Esophagus muscularis mucosa (tissue), 4 donors: ENCODE data around the gene USP48.
A peak's percentile ranks its signal among the peaks of the same experiment; 100 is the strongest.

Source experiments
- EP300 ChIP-seq: sonication (generic); formaldehyde crosslinking; IDR thresholded peaks from one replicate; pipeline ENCODE4 v1.6.1; 2017; ENCODE audit warnings: antibody characterized with exemption
- POLR2A ChIP-seq: fragments of 450-650 bp; IDR thresholded peaks from one replicate; pipeline ENCODE4 v1.6.1; 2017; ENCODE audit warnings: antibody characterized with exemption, moderate library complexity, mild to moderate bottlenecking, low read depth
- POLR2AphosphoS5 ChIP-seq, 2 donors: sonication (generic); formaldehyde crosslinking; IDR thresholded peaks; one replicate each; pipeline ENCODE4 v1.6.1; 2017; ENCODE audit warnings: antibody characterized with exemption in 2 of 2
- TF ChIP-seq, protein P1 (sequence below), 3 experiments: fragments of 200-600 bp in 2 of 3; fragments of 450-650 bp in 1 of 3; sonication (generic) in 2 of 3; IDR thresholded peaks; one replicate each; pipeline ENCODE4 v1.5.1; 2017 to 2019; ENCODE audit warnings: antibody characterized with exemption in 3 of 3, mild to moderate bottlenecking in 2 of 3, moderate library complexity in 1 of 3

DNA sequence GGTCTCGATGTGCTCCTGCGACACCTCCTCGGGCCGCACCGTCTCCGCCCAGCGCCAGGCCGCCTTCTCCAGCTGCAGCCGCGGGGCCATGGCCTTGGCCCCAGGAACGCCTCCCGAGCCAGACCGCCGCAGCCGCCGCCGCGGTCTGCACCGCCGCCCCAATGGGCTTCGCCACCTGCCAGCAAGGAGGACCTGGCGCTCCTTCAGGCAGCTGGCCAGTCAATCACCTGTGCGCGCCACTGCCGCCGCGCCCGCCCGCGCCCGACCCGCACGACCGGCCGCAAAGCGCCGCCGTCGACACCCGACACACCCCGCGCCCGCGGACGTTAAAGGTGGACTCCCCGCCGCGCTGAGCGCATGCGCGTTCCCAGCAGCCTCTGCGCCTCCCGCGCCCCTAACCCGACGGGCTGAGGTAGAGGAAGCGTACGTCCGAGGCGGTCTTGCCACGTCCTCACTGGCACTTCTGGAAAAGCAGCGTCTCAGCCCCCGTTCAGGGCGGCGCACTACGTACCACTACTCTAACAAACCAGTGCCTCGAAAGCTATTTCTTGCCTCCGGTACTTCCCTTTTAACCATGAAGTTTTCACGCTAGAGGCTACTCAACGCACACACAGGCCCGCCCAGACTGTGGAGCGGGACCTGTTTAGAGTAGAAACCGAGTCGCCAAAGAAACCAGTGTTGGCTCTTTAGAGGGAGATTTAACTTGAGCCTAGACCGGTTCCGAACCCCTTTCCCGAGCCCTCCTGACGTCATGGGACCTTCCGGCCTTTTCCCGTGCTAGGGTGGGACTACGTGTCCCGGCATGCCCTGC, at the start of gene USP48:
- TF ChIP-seq POLR2A (peak; percentile 96), POLR2AphosphoS5 (IDR thresholded peaks at IDR 0.05) (peak; percentile 94 to 99), EP300 (no peak)
- TF ChIP-seq, protein P1, sequence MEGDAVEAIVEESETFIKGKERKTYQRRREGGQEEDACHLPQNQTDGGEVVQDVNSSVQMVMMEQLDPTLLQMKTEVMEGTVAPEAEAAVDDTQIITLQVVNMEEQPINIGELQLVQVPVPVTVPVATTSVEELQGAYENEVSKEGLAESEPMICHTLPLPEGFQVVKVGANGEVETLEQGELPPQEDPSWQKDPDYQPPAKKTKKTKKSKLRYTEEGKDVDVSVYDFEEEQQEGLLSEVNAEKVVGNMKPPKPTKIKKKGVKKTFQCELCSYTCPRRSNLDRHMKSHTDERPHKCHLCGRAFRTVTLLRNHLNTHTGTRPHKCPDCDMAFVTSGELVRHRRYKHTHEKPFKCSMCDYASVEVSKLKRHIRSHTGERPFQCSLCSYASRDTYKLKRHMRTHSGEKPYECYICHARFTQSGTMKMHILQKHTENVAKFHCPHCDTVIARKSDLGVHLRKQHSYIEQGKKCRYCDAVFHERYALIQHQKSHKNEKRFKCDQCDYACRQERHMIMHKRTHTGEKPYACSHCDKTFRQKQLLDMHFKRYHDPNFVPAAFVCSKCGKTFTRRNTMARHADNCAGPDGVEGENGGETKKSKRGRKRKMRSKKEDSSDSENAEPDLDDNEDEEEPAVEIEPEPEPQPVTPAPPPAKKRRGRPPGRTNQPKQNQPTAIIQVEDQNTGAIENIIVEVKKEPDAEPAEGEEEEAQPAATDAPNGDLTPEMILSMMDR (IDR thresholded peaks at IDR 0.05) = peak in 1 of 3 experiments; percentile 2
